CMK (cell line): ENCODE results near the gene PCARE.

Experiments
- DNase-seq: peaks from one replicate; pipeline ENCODE4 v3.0.0-alpha.2; 2010; ENCODE audit warnings: low read depth

PCARE gene

GRCh38 chr2:29035016-29035745, 39.1 kb downstream of the PCARE start:
- DNase-seq, result no peak

- DNase-seq, result no peak
Observed at GRCh38 chr2:29033656-29034055, 40.7 kb downstream of the PCARE start.

- no peak for DNase-seq
Observed at GRCh38 chr2:29033172-29033571, 41.2 kb downstream of the PCARE start.

GRCh38 chr2:29032189-29032588, 42.1 kb downstream of the PCARE start:
- no peak for DNase-seq

GRCh38 chr2:29031046-29031445, 43.3 kb downstream of the PCARE start:
- DNase-seq, result no peak

GRCh38 chr2:29025711-29026110, 48.6 kb downstream of the PCARE start:
- DNase-seq, result no peak

GRCh38 chr2:29024882-29025430, 49.4 kb downstream of the PCARE start:
- DNase-seq, result no peak

- DNase-seq, result no peak
Observed at GRCh38 chr2:29023188-29023587, 51.1 kb downstream of the PCARE start.

- no peak for DNase-seq
Observed at GRCh38 chr2:29022679-29023078, 51.6 kb downstream of the PCARE start.

- DNase-seq, result no peak
Observed at GRCh38 chr2:29021886-29022285, 52.4 kb downstream of the PCARE start.

- no peak for DNase-seq
Observed at GRCh38 chr2:29017716-29018435, 56.4 kb downstream of the PCARE start.

GRCh38 chr2:29016504-29016903, 57.8 kb downstream of the PCARE start:
- DNase-seq, result no peak

- no peak for DNase-seq
Observed at GRCh38 chr2:29015701-29016470, 58.4 kb downstream of the PCARE start.

GRCh38 chr2:29014811-29015421, 59.4 kb downstream of the PCARE start:
- DNase-seq, result no peak

GRCh38 chr2:29014331-29014730, 60.0 kb downstream of the PCARE start:
- DNase-seq, result no peak

- DNase-seq, result no peak
Observed at GRCh38 chr2:29013057-29013780, 61.1 kb downstream of the PCARE start.

- DNase-seq, result no peak
Observed at GRCh38 chr2:29012211-29012681, 62.1 kb downstream of the PCARE start.
